ENCODE measurements around the gene ROM1. TPM values are rescaled to one million over a fixed set of nuclear protein-coding genes. Genes with fewer than 3 reads are reported as not detected.

ROM1 gene
- total RNA-seq, 2 donors from 2014 or later, result 0.71 to 1.3 TPM

GRCh38 chr11:62654297-62654696 is 41.2 kb downstream of the ROM1 start:
- Histone ChIP-seq H3K27me3 (ENCODE audit: control insufficient read depth, insufficient read depth, low read length, poor library complexity, severe bottlenecking) (no peaks in the 10 kb centered on the region), H3K4me3 (ENCODE audit: low read length) (no peak overlapping the region), H3K4me1 (ENCODE audit: control insufficient read depth, insufficient read depth, low read length) (no peaks in the 10 kb centered on the region), H3K9me3 (ENCODE audit: control insufficient read depth, low read length) (no peaks in the 10 kb centered on the region), H3K9ac (ENCODE audit: extremely low read depth, low read length, poor library complexity, severe bottlenecking) (no peak overlapping the region), H3K36me3 (ENCODE audit: control insufficient read depth, insufficient read depth, low read length) (peaks cover 6% of the 10 kb centered on the region), H3K27ac (ENCODE audit: low read depth, low read length) (no peak overlapping the region)
- no peak overlapping the region for H3K4me3 Mint-ChIP-seq
- H3K27ac Mint-ChIP-seq, result no peak overlapping the region
- no peak for DNase-seq
- H3K36me3 Mint-ChIP-seq (ENCODE audit: low read depth), result peaks cover 14% of the 10 kb centered on the region
- no peaks in the 10 kb centered on the region for H3K27me3 Mint-ChIP-seq (ENCODE audit: insufficient read depth)
- WGBS, 2 experiments (ENCODE audit: insufficient coverage in 1 of 2, insufficient read length in 1 of 2), result 94 to 95% methylated on average over 6 to 11 of the region's 11 CpGs
- no peaks in the 10 kb centered on the region for H3K9me3 Mint-ChIP-seq
- peaks cover 5% of the 10 kb centered on the region for H3K4me1 Mint-ChIP-seq
- no peak for TF ChIP-seq CTCF (conservative IDR thresholded peaks at IDR 0.05)

GRCh38 chr11:62656796-62657429 is 43.9 kb downstream of the ROM1 start:
- Histone ChIP-seq H3K27me3 (ENCODE audit: control insufficient read depth, insufficient read depth, low read length, poor library complexity, severe bottlenecking) (no peaks in the 10 kb centered on the region), H3K4me3 (ENCODE audit: low read length) (no peak overlapping the region), H3K27ac (ENCODE audit: low read depth, low read length) (no peak overlapping the region), H3K4me1 (ENCODE audit: control insufficient read depth, insufficient read depth, low read length) (no peaks in the 10 kb centered on the region), H3K36me3 (ENCODE audit: control insufficient read depth, insufficient read depth, low read length) (no peaks in the 10 kb centered on the region), H3K9me3 (ENCODE audit: control insufficient read depth, low read length) (no peaks in the 10 kb centered on the region), H3K9ac (ENCODE audit: extremely low read depth, low read length, poor library complexity, severe bottlenecking) (no peak overlapping the region)
- H3K4me1 Mint-ChIP-seq, result peaks cover 5% of the 10 kb centered on the region
- H3K9me3 Mint-ChIP-seq, result no peaks in the 10 kb centered on the region
- peaks cover 8% of the 10 kb centered on the region for H3K36me3 Mint-ChIP-seq (ENCODE audit: low read depth)
- DNase-seq, result no peak
- WGBS, 2 experiments (ENCODE audit: insufficient coverage in 1 of 2, insufficient read length in 1 of 2), result 71 to 84% methylated on average over 4 to 5 of the region's 5 CpGs
- no peaks in the 10 kb centered on the region for H3K27me3 Mint-ChIP-seq (ENCODE audit: insufficient read depth)
- no peak overlapping the region for H3K4me3 Mint-ChIP-seq
- no peak for TF ChIP-seq CTCF (conservative IDR thresholded peaks at IDR 0.05)
- H3K27ac Mint-ChIP-seq, result no peak overlapping the region

- peak overlapping the region; percentile 87 for H3K27ac ChIP-seq (ENCODE audit: low read depth, low read length)
- no peaks in the 10 kb centered on the region for H3K4me1 ChIP-seq (ENCODE audit: control insufficient read depth, insufficient read depth, low read length)
- H3K36me3 ChIP-seq (ENCODE audit: control insufficient read depth, insufficient read depth, low read length), result peaks cover 25% of the 10 kb centered on the region
- Mint-ChIP-seq H3K36me3 (ENCODE audit: low read depth) (peaks cover 34% of the 10 kb centered on the region), H3K27me3 (ENCODE audit: insufficient read depth) (no peaks in the 10 kb centered on the region), H3K4me3 (peak overlapping the region; percentile 98), H3K27ac (peak overlapping the region; percentile 97), H3K4me1 (peaks cover 15% of the 10 kb centered on the region), H3K9me3 (no peaks in the 10 kb centered on the region)
- DNase-seq, result peak; percentile 88
- no peaks in the 10 kb centered on the region for H3K9me3 ChIP-seq (ENCODE audit: control insufficient read depth, low read length)
- peak overlapping the region; percentile 91 for H3K4me3 ChIP-seq (ENCODE audit: low read length)
- 2% methylated on average over 28 to 36 of the region's 36 CpGs for WGBS, 2 experiments (ENCODE audit: insufficient coverage in 1 of 2, insufficient read length in 1 of 2)
- no peak for TF ChIP-seq CTCF (conservative IDR thresholded peaks at IDR 0.05)
- H3K9ac ChIP-seq (ENCODE audit: extremely low read depth, low read length, poor library complexity, severe bottlenecking), result peak overlapping the region; percentile 91
- no peaks in the 10 kb centered on the region for H3K27me3 ChIP-seq (ENCODE audit: control insufficient read depth, insufficient read depth, low read length, poor library complexity, severe bottlenecking)
Observed at GRCh38 chr11:62664405-62665074, 51.5 kb downstream of the ROM1 start.

Small RNAs within 50 kb of the gene (microRNA-seq; reads per million reads assigned to microRNA genes)
- not detected for gene MIR6747 (ENCODE audit: borderline microRNAs expressed)

Other genes with a start within 250 kb of the ROM1 start
- not detected for gene SCGB1A1, start 194.2 kb upstream of the ROM1 start, total RNA-seq
- 100 to 1,000 TPM; 109 to 165 TPM for gene AHNAK, start 66.5 kb upstream of the ROM1 start, total RNA-seq
- 1,000 to 10,000 TPM; 1,705 to 1,818 TPM for gene EEF1G, start 39.4 kb upstream of the ROM1 start, total RNA-seq
- 10 to 100 TPM; 16.0 to 33.5 TPM for gene TUT1, start 21.7 kb upstream of the ROM1 start, total RNA-seq
- gene MTA2, start 11.4 kb upstream of the ROM1 start, total RNA-seq, result 100 to 1,000 TPM; 131 to 155 TPM
- gene EML3, start 482 bp upstream of the ROM1 start, total RNA-seq, result 10 to 100 TPM; 51.5 to 57.7 TPM
- 10 to 100 TPM; 38.6 to 53.9 TPM for gene B3GAT3, start 8.7 kb downstream of the ROM1 start, total RNA-seq
- 100 to 1,000 TPM; 377 to 402 TPM for gene GANAB, start 33.4 kb downstream of the ROM1 start, total RNA-seq
- gene INTS5, start 40.0 kb downstream of the ROM1 start, total RNA-seq, result 10 to 100 TPM; 19.0 to 21.6 TPM
- 100 to 1,000 TPM; 125 to 140 TPM for gene C11orf98, start 52.0 kb downstream of the ROM1 start, total RNA-seq
- gene CSKMT, start 52.1 kb downstream of the ROM1 start, total RNA-seq, result 10 to 100 TPM; 29.9 to 39.4 TPM
- 10 to 100 TPM in 1 of 2 donors, 1 to 10 TPM in 1; 9.2 to 11.1 TPM for gene UQCC3, start 58.4 kb downstream of the ROM1 start, total RNA-seq
- gene LBHD1, start 59.0 kb downstream of the ROM1 start, total RNA-seq, result 10 to 100 TPM in 1 of 2 donors, 1 to 10 TPM in 1; 7.5 to 14.1 TPM
- 10 to 100 TPM; 89.3 to 96.6 TPM for gene UBXN1, start 65.8 kb downstream of the ROM1 start, total RNA-seq
- gene LRRN4CL, start 76.3 kb downstream of the ROM1 start, total RNA-seq, result under 1 TPM; 0.55 to 0.99 TPM
- gene BSCL2, start 94.2 kb downstream of the ROM1 start, total RNA-seq, result 10 to 100 TPM; 68.6 to 77.2 TPM
- 1 to 10 TPM in 1 of 2 donors, under 1 TPM in 1; 0.40 to 1.7 TPM for gene GNG3, start 94.4 kb downstream of the ROM1 start, total RNA-seq
- 10 to 100 TPM; 48.1 to 49.8 TPM for gene HNRNPUL2, start 114.2 kb downstream of the ROM1 start, total RNA-seq
- 10 to 100 TPM; 40.0 to 55.4 TPM for gene TTC9C, start 115.2 kb downstream of the ROM1 start, total RNA-seq
- 10 to 100 TPM; 16.9 to 33.8 TPM for gene ZBTB3, start 140.9 kb downstream of the ROM1 start, total RNA-seq
- 100 to 1,000 TPM; 107 to 137 TPM for gene POLR2G, start 148.3 kb downstream of the ROM1 start, total RNA-seq
- 10 to 100 TPM; 37.4 to 41.7 TPM for gene TAF6L, start 158.1 kb downstream of the ROM1 start, total RNA-seq
- 10 to 100 TPM; 31.0 TPM for gene TMEM179B, start 174.1 kb downstream of the ROM1 start, total RNA-seq
- gene TMEM223, start 178.7 kb downstream of the ROM1 start, total RNA-seq, result 10 to 100 TPM; 18.4 to 21.0 TPM
- gene NXF1, start 192.2 kb downstream of the ROM1 start, total RNA-seq, result 10 to 100 TPM; 45.8 to 61.4 TPM
- 10 to 100 TPM; 36.9 to 37.3 TPM for gene STX5, start 218.8 kb downstream of the ROM1 start, total RNA-seq
- gene TEX54, start 219.6 kb downstream of the ROM1 start, total RNA-seq, result not detected
- 10 to 100 TPM; 44.6 to 48.1 TPM for gene WDR74, start 226.3 kb downstream of the ROM1 start, total RNA-seq